Measurements from ENCODE around the gene ZSCAN1. TPM values are rescaled to one million over a fixed set of nuclear protein-coding genes. Genes with fewer than 3 reads are reported as not detected.

Gene ZSCAN1
- total and polyA plus RNA-seq, 10 of the 15 experiments (the other 5 are each of a cell fraction or from before 2014, with no cell fraction given) = not detected

DNA sequence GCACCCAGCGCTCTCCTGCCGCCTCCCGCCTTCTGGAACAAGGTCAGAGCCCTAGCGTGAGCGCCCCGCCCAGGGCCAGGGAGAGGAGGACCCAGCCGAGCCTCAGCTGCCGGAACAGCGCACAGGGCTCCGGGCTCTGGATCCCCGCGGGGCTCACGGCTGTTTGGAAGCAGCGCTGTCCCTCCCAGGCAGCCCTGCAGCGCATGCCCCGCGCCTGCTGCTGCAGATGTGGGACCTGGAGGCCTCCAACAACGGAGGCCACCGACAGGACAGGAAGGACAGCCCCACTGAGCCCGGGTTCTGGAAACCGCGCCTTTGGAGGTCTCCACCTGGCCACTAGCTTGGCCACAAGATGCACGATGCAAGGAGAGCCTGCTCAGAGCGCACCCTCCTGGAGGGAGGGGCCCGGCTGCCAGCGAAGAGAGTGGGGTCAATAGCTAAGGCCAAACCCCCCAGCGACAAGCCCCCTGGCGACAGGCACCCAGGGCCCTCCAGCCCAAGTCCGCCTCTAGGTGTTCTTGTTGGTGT is 51.6 kb downstream of the ZSCAN1 start:
- no peak for ATAC-seq
- peaks cover 1% of the 10 kb centered on the region; the same call in 1 of the 3 replicates for H3K9me3 ChIP-seq (replicated peaks; ENCODE audit: control insufficient read depth, insufficient read depth, low read length)
- DNase-seq (ENCODE audit: low read depth, low spot score) = no peak
- no peaks in the 10 kb centered on the region for H3K27me3 ChIP-seq (replicated peaks in 1 of 2; ENCODE audit: control insufficient read depth in 2 of 2, insufficient read depth in 2 of 2, low read length in 1 of 2)
- TF ChIP-seq BMI1 (IDR thresholded peaks at IDR 0.05; ENCODE audit: borderline replicate concordance) (no peak), TCF12 (IDR thresholded peaks at IDR 0.05; ENCODE audit: low read depth, low read length) (no peak), PAX5 (IDR thresholded peaks at IDR 0.05; ENCODE audit: borderline replicate concordance, low read depth, low read length) (no peak), NR2F1 (conservative IDR thresholded peaks at IDR 0.05) (no peak), IKZF2 (IDR thresholded peaks at IDR 0.05) (no peak), NFYA (IDR thresholded peaks at IDR 0.05; ENCODE audit: borderline replicate concordance, low read depth, low read length) (no peak), CREM (IDR thresholded peaks at IDR 0.05; ENCODE audit: low read depth) (no peak), RCOR1 (conservative IDR thresholded peaks at IDR 0.05; ENCODE audit: low read depth, low read length) (no peak), ESRRA (IDR thresholded peaks at IDR 0.05; ENCODE audit: low read length) (no peak), SIN3A (IDR thresholded peaks at IDR 0.05; ENCODE audit: low read depth, low read length) (no peak), TCF7 (IDR thresholded peaks at IDR 0.05; ENCODE audit: borderline replicate concordance) (no peak)
- TF ChIP-seq, protein P1, sequence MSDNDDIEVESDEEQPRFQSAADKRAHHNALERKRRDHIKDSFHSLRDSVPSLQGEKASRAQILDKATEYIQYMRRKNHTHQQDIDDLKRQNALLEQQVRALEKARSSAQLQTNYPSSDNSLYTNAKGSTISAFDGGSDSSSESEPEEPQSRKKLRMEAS (IDR thresholded peaks at IDR 0.05; ENCODE audit: low read depth, low read length) = no peak
- TF ChIP-seq, protein P2, sequence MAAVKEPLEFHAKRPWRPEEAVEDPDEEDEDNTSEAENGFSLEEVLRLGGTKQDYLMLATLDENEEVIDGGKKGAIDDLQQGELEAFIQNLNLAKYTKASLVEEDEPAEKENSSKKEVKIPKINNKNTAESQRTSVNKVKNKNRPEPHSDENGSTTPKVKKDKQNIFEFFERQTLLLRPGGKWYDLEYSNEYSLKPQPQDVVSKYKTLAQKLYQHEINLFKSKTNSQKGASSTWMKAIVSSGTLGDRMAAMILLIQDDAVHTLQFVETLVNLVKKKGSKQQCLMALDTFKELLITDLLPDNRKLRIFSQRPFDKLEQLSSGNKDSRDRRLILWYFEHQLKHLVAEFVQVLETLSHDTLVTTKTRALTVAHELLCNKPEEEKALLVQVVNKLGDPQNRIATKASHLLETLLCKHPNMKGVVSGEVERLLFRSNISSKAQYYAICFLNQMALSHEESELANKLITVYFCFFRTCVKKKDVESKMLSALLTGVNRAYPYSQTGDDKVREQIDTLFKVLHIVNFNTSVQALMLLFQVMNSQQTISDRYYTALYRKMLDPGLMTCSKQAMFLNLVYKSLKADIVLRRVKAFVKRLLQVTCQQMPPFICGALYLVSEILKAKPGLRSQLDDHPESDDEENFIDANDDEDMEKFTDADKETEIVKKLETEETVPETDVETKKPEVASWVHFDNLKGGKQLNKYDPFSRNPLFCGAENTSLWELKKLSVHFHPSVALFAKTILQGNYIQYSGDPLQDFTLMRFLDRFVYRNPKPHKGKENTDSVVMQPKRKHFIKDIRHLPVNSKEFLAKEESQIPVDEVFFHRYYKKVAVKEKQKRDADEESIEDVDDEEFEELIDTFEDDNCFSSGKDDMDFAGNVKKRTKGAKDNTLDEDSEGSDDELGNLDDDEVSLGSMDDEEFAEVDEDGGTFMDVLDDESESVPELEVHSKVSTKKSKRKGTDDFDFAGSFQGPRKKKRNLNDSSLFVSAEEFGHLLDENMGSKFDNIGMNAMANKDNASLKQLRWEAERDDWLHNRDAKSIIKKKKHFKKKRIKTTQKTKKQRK (IDR thresholded peaks at IDR 0.05; ENCODE audit: low read depth, low read length) = no peak
- TF ChIP-seq, protein P3, sequence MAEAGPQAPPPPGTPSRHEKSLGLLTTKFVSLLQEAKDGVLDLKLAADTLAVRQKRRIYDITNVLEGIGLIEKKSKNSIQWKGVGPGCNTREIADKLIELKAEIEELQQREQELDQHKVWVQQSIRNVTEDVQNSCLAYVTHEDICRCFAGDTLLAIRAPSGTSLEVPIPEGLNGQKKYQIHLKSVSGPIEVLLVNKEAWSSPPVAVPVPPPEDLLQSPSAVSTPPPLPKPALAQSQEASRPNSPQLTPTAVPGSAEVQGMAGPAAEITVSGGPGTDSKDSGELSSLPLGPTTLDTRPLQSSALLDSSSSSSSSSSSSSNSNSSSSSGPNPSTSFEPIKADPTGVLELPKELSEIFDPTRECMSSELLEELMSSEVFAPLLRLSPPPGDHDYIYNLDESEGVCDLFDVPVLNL (IDR thresholded peaks at IDR 0.05; ENCODE audit: low read depth, low read length) = no peak
- POLR2A ChIA-PET = no interaction called here
- RAD21 ChIA-PET (ENCODE audit: unreplicated experiment) = no interaction called here
- in situ Hi-C loops (cut with MboI) (no loop called here), intact Hi-C loops (cut with micrococcal nuclease; ENCODE audit: unreplicated experiment) (no loop called here)
- no peak overlapping the region for H3K9ac ChIP-seq (ENCODE audit: control insufficient read depth, insufficient read depth, low read length)
- no peak for FAIRE-seq
- SMC1A ChIA-PET (ENCODE audit: uncharacterized antibody, unreplicated experiment) = no interaction called here
- 83% methylated on average over 29 of the region's 29 CpGs for WGBS (ENCODE audit: insufficient coverage, insufficient replicate concordance, low lambda C conversion rate, missing lambda C conversion rate)
- no TSS peak for BruUV-seq (replicated peaks)
- H3K79me2 ChIP-seq (ENCODE audit: control insufficient read depth, insufficient read depth, low read length) = no peaks in the 10 kb centered on the region
- H3K27ac ChIP-seq (ENCODE audit: control insufficient read depth, insufficient read depth) = no peak overlapping the region
- H4K20me1 ChIP-seq (ENCODE audit: control insufficient read depth, insufficient read depth) = no peaks in the 10 kb centered on the region
- no peak overlapping the region for H2AFZ ChIP-seq (ENCODE audit: control insufficient read depth, low read depth, low read length)
- H3K4me1 ChIP-seq (ENCODE audit: control insufficient read depth, insufficient read depth, low read length) = no peaks in the 10 kb centered on the region
- no peak overlapping the region for H3K4me3 ChIP-seq
- H3K36me3 ChIP-seq (ENCODE audit: control insufficient read depth in 2 of 2, insufficient read depth in 2 of 2, low read length in 1 of 2) = no peaks in the 10 kb centered on the region
- no peak overlapping the region for H3K4me2 ChIP-seq (ENCODE audit: control insufficient read depth, insufficient read depth)
- CTCF ChIA-PET = no interaction called here

Data from GM12878 (cell line).